Dedifferentiated amniotic fluid mesenchymal stem cell (primary cell): ENCODE measurements around the gene PFKL.

ENCODE experiments used
- DNase-seq: peaks from one replicate; pipeline ENCODE4 v3.0.0-alpha.2; 2016; ENCODE audit errors: extremely low spot score

PFKL gene

DNA sequence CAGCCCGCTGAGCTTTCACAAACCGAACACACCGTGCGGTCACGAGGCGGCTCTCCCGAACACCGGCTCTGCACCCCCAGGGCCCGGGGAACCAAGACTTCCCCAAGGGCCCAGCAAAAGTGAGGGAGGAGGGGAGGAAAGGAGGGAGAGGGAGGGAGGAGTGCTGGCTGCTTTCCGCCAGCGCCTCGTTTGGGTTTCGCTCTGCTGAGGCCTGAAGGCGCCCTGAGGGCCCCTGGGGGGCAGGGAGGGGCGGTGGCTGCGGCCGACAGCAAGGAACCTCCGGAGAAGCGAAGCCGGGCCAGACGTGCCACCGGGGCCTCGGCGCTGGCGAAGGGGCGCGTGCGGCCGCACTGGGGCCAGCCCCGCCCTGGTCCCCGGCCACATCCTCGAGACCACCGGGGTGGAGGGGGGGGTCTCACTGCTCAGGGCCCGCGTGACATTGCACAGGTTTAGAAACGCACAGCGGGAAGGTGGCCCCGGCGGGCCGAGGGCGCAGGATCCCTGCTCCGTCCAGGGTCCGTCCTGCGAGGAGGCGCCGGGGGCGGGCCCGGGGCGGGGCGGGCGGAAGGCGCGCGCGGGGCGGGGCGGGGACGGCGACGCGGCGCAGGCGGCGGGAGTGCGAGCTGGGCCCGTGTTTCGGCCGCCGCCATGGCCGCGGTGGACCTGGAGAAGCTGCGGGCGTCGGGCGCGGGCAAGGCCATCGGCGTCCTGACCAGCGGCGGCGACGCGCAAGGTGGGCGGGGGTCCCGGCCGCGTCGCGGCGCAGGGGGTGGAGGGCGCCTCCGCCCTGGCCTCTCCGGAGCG lies at the start of gene PFKL:
PFKL (plus strand) TSS at position 596 of the 804 bp plus-strand sequence; CDS start at position 649, 53 bp downstream.
- peak; percentile 43 for DNase-seq

DNA sequence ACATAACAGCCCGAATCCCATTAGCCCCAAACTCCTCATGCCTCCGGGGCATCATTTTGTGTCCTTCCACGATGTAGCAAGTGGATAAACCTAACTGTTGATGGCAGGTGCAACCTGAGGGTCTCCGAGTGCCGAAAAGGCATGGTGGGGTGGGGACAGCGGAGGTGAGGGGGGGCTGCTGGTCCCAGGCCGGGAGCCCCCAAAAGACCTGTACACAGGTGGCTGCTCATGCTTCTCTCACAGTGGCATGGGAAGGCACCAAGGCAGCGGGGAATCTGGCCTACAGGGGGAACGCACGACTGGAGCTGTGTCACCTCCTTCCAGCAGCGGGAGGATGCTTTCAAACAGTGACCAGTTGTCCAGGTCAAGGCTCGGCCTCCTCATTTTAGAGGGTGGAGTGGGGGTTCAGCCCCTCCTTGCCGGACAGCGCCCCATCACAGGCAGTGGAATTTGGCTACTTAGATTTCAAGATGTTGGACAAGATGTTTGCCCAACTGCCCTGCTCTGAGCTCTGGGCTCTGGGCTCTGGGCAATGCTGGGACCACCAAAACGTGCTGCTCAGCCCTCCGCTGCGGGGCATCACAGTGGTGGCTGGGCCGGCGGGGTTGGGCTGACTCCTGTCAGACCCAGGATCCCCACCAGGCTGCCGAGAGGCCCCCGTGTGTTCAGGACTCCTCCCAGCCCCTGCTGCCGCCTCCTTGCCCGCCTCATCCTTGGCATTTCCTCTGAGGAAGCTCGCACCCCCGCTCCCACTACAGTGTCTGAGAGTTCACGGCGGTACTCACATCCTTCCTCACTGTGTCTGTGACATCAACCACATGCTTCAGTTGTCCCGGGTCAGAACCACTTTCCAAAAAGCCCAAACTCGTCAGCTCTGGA lies 45.8 kb upstream of the PFKL start:
- no peak for DNase-seq

DNA sequence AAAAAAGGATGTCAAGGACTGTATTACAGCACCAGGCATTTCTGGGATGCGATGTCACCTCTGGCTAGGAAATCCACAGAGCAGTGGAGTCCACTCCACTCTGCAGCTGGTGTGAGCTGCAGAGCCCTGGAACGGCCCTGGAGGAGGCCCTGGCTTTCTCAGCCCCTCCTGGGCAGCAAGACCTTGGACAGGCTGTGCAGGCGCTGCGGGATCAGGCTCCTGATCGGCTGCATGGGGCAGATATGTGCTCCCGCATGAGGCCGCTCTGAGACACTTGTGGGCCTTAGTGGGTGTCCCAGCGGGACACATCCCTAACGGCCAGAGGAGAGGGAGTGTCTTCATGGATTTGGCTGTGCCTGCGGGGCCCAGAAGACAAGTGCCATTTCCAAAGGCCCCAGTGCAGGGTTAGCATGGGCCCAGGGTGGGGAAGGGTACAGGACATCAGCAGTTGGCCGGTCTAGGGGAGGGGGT lies 44.3 kb upstream of the PFKL start:
- DNase-seq: no peak

DNA sequence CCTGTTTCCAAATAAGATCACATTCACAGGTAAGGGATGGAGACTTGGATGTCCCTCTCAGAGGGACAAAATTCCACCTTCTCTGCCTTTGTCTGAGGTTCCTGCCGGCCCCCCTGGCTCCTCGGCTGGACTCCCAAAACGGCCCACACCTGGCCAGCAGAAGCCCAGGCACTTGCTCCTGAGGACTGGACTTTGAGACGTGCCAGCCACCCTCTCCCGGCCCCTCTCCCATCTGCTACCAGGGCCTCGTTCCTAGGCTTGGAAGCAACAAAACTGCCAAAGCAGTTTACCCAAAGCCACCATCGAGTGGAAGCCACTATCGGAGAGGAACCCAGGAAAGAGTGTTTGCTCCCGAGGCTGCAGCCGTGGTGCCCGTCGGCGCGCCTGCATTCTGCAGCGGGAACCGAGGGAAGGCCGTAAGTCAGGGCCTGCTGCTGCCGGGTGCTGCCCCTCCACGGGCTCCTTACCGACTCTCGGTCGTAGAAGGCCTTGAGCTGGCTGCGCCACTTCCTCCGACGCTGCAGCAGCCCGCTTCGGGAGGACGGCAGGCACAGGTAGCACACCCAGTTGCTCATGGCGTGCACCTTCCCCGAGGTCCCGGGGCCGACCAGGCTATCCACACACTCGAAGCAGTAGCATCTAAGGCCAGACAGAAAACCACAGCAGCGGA lies 41.7 kb upstream of the PFKL start:
- no peak for DNase-seq

DNA sequence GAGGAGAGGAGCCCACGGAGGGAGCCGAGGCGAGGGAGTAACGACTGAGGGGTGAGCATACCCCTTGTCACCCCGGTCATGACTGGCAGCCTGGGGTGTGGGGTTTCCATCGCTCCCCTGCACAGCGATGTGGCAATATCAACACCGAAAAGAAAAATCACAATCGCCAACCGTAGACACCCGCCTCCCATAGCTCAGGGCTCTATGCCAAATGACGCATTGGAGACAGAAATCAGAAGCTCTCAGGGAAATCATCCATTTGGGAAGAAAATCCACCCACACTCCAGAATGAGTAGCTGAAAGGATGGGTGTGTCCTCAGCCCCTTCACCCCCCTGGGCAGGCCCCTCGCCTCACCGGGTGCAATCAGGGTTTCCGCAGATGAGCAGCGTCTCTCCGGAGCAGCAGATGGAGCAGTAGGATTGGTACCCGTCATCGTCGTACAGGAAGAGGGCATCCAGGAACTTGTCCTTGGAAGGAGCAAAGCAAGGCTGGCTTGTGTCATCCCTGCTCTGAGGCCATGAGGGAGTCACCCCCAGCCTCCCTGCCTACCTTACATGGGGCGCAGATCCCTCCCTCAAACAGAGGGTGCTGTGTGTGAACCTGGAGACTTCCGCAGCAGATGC lies 40.7 kb upstream of the PFKL start:
- no peak for DNase-seq

DNA sequence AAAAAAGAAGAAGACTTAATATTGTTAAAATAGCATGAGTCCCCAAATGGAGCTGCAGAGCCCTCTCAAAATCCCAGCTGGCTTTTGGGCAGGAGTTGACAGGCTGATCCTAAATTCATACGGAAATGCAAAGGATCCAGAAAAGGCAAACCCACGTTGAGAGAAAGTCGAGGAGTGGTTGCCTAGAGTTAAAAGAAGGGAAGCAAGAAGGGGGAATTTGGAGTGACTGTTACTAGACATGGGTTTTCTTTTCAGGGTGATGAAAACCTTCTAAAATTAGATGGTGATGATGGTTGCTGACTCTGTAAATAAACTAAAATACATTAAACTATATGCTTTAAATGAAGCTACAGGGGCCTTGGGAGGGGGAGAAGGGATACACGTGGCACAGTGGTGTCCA lies 39.8 kb upstream of the PFKL start:
- DNase-seq: no peak

DNA sequence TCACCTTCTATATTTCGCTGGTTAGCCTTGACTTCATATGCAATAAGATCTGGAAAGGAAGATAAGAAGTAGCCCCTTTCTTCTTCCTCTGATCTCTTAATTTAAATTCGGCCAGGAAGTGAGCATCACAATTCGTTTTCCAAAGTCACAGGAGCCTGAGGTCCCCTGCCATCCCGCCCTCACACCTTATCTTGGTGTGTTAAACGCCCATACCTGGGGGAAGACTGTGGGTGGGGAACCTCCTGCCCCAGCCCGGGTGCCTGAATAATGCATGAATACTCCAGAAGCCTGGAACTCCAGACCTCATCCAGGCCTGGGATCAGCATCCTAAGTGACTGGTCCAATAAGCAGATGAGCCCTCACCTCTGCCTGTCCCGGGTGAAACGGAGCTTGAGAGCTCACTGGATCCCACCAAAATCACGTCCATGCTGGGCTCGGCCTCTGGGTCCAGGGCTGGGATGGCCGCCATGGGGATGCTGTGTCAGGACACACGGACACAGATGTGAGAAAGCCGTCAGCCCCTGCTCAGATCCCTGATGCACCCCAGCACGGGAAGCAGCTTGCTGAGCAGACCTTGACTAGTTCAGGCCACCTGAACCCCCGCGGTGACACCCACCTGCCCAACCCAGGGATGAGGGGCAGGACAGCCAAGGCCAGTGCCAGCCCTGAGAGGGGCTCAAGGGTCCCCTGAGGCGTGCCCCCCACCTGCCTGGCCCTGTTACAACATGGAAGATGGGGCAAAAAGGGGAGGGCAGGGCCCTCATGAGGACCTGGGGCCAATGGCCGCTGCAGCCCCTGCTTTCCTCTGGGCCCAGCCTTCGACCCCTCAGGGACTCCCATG lies 38.8 kb upstream of the PFKL start:
- DNase-seq: no peak

DNA sequence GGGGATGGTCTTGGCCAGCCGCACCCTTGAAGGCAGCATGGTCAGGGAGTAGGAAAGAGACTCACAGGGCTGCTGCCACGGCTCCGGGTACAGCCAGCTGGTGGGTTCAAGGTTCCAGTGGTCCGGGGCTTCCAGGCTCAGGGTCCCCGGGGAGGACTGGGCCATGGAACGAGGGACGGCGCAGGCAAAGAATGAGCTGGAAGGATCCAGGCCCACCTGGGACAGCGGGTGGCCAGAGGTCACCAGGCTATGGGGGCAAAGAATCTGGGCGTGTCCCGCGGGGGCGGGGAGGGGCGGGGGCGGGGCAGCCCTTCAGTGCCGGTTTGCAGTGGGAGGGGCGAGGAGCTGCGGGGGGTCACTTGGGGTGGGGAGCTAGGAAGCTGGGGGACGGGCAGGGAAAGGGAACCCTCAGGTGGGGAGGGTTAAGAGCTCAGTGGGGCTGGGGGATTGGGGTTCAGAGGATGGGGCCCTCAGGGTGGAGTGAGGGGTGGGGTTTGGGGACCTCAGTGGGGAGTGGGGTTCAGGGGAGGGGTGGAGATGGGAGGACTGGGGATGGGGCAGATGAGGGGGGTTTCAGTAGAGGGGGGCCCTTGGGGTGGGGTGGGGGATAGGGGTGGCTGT lies 38.1 kb upstream of the PFKL start, which contains the start of gene DNMT3L:
DNMT3L (minus strand) TSS at position 223 of the 621 bp plus-strand sequence. CDS start 638 bp downstream, outside the sequence.
- DNase-seq: no peak

DNA sequence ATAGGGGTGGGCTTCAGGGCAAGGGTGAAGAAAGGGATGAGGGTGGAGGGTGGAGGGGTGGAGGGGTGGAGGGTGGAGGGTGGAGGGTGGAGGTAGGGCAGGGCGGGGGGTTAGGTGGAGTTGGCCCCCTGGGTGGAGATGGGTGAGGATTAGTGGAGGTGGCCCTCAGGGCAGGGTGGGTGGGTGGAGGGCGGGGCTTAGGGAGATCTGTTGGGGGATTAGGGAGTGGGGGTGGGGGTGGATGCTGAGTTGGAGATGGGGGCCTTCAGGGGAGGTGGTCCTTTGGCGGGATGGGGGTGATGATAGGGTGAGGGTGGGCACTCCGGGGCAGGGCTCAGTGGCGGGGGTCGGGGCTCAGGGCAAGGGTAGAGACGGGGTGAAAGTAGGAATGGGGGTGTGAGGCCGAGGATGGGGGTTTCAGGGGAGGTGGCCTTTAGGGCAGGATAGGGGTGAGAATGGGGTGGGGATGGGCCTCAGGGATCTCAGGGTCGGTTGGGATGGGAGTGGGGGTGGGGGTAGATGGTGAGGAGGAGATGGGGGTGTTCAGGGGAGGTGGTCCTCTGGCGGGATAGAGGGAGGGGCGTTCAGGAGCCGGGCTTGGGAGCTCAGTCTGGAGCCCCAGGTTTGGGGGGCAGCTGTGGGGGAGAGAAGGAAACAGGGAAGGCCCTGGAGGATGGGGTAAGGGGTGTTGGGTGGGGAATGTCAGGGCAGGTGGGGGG lies 37.4 kb upstream of the PFKL start:
- no peak for DNase-seq

DNA sequence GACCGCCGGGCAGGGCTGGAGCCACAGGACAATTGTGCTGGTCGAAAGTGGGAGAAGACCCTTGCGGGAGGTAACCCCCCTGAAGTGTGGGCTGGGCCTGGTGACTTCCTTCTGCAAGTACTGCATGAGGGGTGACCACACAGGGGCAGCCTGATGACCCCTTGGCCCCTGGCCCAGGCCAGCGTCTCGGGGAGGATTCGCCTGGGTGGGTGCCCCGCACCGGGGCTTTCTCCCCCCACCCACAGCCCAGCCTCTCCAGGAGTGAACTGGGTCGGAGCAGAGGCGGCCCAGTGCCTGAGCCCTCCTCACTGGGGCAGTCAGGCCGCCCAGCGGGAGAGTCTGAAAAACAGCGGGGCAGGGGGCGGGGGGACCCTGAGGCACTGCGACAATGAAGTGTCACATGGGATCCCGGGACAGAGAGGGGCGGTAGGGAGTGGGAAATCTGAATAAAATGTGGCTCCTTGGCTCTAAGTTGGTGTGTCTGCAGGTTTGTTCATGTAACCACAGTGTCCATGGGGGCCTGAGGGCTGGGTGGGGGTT lies 36.6 kb upstream of the PFKL start:
- no peak for DNase-seq

DNA sequence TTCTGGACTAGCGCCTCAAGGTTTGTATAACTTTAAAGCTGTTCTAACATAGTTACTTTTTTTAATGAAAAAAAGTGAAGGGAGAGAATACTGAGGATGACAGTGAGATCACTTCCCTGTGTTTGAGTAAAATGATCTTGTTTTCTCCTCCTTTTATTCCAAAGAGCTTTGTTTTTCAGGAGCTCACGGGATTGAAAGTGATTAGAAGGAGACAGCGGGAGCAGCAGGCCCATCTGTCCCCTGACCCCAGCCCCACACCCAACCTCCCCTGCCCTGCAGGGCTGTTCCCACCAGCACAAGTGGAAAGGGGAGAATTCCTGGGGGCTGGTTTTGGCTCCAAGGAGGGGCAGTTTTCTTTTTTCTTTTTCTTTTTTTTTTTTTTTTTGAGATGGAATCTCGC lies 36.1 kb upstream of the PFKL start:
- no peak for DNase-seq

DNA sequence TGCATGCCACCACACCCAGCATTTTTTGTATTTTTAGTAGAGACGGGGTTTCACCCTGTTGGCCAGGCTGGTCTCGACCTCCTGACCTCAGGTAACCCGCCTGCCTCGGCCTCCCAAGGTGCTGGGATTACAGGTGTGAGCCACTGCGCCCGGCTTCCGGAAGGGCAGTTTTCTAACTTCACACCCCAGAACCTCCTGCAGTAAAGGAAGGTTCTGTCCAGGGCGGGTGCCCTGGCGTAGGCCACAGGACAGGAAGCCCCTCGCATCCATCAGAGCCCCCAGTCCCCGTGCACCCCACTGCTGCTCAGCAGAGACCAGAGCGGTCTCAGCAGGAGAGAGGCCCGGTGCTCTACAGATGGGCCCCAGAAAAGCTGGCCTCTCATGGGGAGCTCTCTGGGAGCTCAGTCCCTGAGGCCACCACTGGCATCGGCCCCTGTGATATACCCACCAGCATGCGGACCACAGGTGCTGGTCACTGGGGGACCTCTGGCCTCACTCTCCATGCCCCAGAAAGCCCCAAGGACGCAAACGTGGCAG lies 34.1 kb upstream of the PFKL start:
- DNase-seq: no peak

DNA sequence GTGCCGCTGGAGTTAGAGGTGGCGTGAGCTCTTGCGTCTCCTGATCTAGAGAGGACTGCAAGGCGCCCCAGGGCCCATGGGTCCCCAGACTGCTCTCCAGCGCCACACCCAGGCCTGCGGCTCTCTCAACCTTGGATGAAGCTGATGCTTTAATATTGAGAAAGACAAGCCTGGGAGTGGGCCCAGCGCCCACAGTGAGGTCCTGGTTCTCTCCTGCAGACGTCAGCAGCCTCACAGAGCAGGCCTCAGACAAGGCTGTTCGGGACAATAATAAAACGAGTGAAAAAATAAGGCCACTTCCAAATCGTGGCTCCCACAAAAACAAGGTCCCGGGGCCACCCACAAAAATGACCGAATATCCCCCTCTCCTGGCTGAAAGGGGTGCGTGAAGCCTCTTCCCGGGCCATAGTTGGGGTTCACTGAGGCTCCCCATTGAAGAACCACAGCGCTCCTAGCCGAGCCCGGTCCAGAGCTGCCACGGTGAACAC lies 32.2 kb upstream of the PFKL start:
- no peak for DNase-seq

DNA sequence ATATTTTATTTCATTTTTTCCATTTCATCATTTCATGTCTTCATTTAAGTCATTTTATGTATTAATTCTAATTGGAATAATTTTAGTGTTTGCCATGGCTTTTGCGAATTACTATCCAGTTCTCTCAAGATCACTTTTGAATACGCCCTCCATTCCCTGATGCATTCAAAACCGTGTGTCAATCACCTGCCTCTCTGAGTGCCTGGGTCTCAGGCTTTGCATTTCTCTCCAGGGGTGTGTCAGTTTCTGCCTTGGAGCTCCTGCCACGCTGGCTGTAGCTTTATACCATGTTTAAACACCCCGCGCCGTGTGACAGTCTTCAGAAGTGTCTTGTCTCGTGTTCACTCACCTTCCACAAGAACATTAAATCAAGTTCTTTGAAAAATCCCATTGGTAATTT lies 30.8 kb upstream of the PFKL start:
- no peak for DNase-seq

DNA sequence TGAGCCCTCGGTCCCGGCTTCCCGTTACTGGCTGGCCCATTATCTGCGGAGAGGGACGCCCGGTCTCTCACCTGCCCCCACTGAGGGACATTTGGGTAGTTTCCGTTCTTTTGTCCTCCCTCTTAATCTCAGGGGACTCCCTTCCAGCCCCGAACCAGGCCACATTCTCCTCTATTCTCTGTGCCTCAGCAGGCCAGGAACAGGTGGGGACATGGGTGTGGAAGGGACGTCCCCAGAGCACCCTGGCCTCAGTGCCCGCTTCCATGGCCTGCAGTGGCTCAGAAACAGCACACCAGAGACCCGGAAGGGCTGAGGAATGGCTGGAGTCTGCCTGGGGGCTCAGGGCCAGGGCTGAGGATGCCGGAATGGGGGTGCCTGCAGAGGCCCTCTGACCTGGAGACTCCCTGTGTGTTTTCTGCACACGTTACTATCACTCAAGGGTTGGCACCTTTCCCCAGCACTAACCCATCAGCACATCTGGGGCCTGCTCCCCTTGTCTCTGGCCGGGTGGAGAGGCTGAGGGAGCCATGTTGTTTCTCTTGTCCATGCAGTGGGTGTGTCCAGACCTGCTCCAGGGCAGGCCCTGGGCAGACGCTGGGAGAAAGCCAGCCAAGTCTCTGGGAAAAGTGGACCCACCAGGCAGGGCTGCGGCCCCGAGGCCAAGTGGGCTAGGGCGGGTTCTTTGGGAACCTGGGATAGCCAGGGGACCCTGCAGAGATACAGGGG lies 28.1 kb upstream of the PFKL start:
- no peak for DNase-seq

DNA sequence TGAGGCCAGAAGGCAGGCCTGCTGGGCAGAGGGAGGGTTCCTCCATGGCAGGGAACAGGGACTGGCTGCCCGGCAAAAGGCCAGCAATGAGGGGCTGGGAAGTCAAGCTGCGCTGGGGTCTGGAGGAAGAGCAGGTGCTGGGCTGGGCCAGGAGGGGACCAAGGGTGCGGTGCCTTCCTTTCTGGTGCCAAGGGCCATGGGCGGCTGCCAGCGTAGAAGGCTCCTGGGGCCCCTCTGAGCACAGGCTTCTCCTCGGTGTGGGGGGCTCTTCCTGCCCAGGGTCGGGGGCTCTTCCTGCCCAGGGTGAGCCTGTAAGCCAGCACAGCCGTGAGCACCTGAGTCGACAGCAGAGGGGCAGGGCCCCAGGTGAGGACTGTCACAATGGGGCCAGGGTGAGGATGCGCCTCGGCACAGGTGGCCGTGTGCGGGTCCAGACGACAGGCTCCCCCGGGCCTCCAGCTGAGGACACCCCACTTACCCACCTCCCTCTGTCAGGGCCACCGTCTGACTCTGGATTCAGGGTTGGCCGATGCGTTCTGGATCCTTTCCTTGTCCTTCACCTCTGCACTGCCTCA lies 27.5 kb upstream of the PFKL start:
- DNase-seq: no peak

DNA sequence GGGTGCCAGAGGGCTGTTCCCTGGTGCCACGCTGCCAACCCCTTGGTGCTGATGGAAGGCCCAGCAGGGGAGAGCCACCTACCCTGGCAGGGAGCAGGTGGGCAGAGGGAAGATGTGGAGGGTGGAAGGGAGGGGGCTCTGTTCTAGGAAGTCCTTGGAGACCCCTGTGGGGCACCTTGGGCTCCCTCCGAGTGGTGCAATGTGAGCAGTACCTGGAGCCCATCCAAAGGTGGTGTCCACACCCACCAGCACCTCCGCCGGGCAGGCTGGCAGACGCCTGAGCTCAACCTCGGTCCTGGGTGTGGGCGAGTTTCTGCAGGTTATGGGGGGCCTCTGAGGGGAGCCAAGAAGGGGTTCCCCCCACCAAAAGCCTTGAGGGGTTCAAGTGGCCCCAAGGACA lies 26.8 kb upstream of the PFKL start:
- DNase-seq: no peak

DNA sequence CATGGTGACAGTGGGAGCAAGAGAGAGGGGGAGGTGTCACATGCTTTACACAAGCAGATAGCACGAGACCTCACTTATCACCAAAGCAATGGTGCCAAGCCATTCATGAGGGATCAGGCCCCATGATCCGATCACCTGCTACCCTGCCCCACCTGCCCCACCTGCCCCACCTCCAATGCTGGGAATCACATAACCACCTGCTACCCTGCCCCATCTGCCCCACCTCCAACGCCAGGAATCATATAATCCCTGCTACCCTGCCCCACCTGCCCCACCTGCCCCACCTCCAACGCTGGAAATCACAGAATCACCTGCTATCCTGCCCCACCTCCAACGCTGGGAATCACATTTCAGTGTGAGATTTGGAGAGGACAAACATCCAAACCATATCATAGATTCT lies 24.8 kb upstream of the PFKL start:
- no peak for DNase-seq
